Stimulated activated CD4-positive, alpha-beta T cell treated with anti-CD3 and anti-CD28 coated beads, Interleukin-2, amount 100 ng/mL, for 4 hours (primary cell): ENCODE results near the gene DDO.
"Not testable (repeated sequence)": the region's sequence is repeated elsewhere in the genome, so short reads cannot be mapped to it uniquely, and the experiment has no call there.

Experiments used
- DNase-seq: peaks from one replicate; pipeline ENCODE4 v3.0.0-alpha.2; 2020; ENCODE audit warnings: low read depth

DDO gene

DNA sequence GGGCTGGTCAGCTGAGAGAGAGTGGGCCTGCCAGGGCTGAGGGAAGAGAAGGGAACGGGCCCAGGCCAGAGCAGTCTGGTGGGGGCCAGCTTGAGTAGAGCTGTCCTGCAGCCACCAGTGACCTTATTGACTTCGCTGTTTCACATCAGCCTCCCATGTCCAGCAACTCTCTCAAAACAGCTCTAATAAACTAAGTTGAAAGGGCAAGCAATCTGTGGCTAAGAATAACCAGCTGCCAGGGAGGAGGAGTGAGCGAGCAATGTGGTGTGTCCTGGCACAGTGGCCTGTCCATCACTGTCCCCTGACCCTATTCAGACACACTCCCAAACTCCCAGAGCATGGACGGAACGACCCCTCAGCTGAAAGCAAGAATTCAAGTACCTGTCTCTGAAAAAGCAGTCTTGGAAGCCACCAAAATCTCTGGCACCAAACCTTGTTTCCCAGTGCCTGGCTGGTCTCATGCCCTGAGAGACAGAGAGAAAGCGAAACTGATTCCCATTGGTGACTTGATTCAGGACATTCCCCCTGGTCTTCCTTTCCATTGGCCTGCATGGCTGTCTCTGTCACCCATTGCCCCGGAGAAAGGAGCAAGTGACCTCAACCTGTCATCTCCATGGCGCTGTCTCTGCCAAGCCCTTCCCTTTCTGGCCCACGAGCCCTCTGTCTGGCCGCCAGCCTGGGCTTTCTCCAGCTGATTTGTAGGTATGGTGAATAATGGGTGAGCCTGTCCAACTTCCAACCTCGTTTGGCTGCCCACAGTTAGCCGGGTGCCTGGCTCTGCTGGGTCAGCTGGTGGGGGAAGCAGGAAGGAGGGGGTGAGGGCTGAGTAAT lies at the start of gene DDO:
Gene DDO (minus strand): TSS at position 490 of the 831 bp plus-strand sequence. CDS start 2,113 bp downstream, outside the sequence.
- DNase-seq = no peak

DNA sequence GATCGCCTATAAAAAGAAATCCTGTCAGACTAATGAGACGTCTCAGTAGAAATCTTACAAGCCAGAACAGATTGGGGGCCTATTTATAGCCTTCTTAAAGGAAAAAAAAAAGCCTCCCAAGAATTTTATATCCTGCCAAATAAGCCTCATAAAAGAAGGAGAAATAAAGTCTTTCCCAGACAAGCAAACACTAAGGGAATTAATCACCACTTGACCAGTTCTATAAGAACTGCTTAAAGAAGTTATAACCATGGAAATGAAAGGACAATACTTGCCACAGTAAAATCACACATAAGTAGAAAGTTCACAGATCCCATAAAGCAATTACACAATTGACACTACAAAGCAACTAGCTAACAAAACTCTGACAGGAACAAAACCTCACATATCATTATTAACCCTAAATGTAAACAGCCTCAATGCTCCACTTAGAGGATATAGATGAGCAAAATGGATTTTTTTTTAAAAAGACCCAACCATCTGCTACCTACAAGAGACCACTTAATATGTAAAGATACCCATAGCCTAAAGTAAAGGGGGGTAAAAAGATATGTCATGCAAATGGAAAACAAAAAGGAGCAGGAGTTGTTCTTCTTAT lies 47.6 kb upstream of the DDO start:
- no peak for DNase-seq

- no peak for DNase-seq
These were observed 46.0 kb upstream of the DDO start for GRCh38 chr6:110461376-110461775.

- DNase-seq = no peak
These were observed 43.8 kb upstream of the DDO start for GRCh38 chr6:110459137-110459536.

- DNase-seq = no peak
These were observed 43.1 kb upstream of the DDO start for GRCh38 chr6:110458476-110458875.

DNA sequence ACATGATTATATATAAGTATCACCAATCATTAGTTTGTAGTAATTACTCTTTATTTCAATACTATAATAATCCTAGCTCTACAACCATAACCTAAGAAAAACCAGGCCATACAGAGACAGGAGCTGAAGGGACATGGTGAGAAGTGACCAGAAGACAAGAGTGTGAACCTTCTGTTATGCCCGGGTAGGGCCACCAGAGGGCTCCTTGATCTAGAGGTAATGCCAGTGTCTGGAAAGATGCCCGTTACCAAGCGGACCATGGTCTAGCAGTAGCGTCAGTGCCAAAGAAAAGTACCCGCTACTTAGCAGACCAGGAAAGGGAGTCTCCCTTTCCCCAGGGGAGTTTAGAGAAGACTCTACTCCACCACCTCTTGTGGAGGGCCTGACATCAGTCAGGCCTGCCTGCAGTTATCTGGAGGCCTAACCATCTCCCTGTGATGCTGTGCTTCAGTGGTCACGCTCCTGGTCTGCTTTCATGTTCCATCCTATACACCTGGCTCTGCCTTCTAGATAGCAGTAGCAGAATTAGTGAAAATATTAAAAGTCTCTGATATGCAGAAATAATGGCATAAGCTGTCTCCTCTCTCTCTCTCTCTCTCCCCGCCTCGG lies 42.3 kb upstream of the DDO start:
- not testable (repeated sequence) for DNase-seq

DNA sequence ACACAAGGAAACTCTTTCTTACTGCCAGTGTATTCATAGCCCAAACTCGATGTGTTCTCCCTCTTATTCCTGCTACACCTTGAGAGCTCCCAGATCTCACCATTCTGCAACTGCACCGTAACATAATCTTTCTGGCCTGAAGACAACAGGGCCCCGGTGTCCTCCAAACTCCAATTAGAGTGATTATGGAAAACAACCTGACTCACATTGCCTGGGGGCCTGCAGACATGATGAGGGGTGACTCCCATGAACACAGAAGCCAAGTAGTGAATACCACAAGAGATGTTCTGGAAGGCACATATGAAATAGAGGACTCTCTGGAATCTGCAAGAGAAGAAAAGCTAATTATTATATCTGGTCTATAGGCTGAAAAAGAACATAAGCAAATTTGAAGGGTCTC lies 41.3 kb upstream of the DDO start:
- no peak for DNase-seq

DNA sequence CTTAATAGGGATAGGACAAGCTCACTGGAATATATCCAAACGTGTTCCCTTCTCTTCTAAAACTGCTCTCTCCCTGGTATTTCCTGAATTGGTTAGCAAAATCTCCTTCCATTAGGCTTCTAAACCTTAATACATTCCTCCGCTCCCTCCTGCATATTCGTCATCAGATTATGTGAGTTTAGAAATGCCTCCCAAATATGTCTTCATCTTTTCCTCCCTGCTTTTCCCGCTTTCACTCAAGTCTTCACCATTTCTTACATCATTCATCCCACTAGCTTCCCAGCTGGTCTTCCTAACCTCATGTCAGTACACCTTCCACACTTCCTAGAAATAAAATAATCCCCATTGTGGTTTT lies 34.1 kb upstream of the DDO start:
- DNase-seq = no peak

DNA sequence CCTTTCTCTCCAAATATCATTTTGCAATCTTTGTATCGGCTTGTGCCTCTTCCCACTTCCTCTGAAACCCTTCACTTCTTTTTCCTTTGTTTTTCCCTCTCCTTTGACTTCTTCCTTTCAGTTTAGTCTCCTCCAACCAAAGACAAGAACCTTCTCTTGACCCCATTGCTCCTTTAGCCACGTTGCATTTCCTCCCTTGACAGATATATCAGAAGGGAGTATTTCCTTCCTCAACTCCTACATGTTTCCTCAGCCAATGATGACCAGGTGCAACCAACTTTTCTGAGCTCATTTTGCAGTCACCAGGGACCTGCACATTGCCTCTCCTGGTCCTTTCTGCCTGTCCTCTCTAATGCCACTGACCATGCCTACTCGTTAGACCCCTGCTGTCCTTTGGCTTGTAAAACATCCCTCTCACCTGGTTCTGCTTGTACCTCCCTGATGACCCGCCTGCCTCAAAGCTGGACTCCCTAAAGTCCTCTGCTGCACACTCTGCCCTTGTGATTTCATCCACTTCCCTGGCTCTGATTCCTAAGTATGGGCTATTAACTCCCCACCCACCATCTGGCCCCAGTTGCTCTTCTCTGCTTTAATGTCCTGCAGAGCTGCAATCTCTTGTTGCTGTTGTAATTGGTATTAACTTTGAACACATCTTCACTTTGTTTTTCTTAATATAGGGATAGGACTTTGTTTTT lies 33.6 kb upstream of the DDO start:
- no peak for DNase-seq

GRCh38 chr6:110447761-110448160 lies 32.4 kb upstream of the DDO start:
- DNase-seq = no peak

DNA sequence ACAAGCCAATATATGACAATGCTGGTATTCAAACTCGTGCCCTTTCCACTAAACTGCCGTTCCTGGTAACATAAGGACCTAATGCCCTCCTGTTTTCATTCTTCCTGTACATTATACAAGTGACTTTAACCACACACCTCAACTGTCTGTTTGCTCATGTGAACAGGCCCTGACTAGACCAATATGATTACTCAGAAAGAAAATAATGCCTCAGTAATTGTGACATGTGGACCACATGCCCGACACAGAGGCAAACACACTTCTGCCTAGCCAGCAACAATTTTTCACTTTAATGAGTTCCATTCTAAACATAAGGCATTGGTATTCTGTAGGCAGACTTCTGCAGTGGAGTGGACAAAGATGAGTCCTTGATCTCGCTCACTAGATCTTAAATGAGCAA lies 31.0 kb upstream of the DDO start:
- no peak for DNase-seq

- no peak for DNase-seq
These were observed 24.7 kb upstream of the DDO start for GRCh38 chr6:110440026-110440425.

DNA sequence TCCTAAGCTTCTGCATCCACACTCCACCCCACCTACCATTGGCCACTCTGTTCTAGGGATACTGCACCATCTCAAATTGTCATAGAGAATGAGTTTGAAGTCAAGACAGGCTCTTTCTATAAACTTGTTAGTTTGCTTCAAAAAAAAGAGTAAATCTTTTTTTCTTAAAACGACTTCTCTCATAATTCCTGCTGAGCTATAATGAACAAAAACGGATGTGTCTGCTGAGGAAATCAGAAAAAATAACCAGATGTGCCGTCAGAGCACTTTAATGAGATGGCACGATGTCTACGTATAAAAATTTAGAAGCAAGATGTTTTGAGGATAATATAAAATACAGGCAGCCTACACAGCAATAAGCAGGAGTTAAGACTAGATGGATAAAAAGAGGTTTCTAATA lies 24.0 kb upstream of the DDO start:
- DNase-seq = no peak

- no peak for DNase-seq
These were observed 19.7 kb upstream of the DDO start for GRCh38 chr6:110434961-110435602.

DNA sequence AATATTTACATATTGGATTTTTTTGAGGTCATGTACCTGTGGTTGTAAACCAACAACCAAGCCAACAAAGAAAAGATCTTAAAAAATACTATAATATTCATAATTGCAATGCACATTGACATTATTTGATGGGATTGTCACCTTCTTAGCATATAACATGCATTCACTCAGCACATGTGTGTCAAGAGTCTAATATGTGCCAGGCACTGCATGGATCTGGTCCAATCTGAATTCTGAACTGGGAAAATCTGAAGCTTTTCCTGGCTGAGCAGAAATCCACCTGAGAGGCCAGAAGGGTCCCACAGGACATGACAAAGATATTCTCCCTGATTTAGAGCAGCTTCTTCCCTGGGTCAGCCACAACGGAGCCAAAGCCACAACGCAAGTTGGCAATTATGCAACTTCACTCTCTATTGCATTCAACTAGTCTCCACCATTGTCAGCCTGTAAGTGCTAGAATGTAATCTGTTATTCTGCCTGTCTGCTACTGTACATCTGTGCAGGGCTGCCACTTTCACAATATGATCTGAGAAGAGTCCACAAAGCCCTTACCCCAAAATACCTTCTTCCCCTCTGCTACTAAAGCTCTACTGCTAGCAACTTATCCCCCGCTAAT lies 17.0 kb upstream of the DDO start:
- DNase-seq = no peak

DNA sequence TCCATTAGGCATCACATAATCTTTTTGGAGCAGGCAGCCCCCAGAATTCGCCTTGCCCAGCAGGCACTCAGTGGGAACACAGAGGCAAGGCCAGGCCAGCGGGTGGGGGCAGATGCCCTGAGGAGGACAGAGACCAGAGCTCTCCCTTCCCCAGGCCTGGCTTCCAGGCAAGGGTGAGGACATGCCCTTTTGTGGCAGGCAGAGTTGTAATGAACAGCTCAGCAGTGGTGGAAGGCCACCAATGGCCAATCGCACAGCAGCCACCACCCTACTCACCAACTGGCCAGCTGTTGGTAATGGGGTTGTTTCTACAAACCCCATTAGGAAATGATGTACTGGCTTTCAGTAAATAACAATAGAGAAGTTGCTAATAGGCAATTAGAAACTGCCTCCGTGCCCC lies 15.4 kb upstream of the DDO start:
- no peak for DNase-seq

DNA sequence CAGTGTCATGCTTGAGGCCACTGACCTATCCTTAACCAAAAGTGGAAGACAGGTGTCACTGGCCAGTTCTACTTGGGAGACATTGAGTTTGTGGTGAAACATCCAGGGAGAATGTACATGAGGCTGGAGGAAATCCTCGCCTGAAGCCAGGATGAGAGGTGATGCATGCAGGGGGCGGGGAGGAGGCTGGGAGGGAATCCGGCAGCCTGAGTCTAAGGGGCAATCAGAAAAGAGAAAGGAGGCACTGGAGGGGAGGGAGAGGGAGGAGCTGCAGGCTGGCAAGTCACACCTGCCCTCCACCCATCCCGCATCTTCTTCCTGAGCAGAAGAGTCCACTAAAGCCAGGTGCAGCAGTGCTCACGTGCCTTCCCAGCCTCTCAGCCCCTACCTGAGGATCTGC lies 14.9 kb upstream of the DDO start:
- DNase-seq = no peak

- DNase-seq = no peak
These were observed 12.8 kb upstream of the DDO start for GRCh38 chr6:110428153-110428552.

GRCh38 chr6:110425816-110426215 lies 10.4 kb upstream of the DDO start:
- DNase-seq = no peak

GRCh38 chr6:110422444-110422822 lies 7.1 kb upstream of the DDO start:
- DNase-seq = no peak

GRCh38 chr6:110421749-110422443 lies 6.5 kb upstream of the DDO start:
- DNase-seq = no peak
